HG03457 (cell line): Measurements from ENCODE around the gene GBF1.

Experiments
- ATAC-seq: cut with Tn5 transposase; IDR thresholded peaks from one replicate; pipeline ENCODE4 v1.9.1; 2021; ENCODE audit warnings: moderate number of reproducible peaks; ENCODE audit not compliant: unreplicated experiment

Gene GBF1

GRCh38 chr10:102332772-102333171 is 87.4 kb downstream of the GBF1 start:
- ATAC-seq, result no peak

DNA sequence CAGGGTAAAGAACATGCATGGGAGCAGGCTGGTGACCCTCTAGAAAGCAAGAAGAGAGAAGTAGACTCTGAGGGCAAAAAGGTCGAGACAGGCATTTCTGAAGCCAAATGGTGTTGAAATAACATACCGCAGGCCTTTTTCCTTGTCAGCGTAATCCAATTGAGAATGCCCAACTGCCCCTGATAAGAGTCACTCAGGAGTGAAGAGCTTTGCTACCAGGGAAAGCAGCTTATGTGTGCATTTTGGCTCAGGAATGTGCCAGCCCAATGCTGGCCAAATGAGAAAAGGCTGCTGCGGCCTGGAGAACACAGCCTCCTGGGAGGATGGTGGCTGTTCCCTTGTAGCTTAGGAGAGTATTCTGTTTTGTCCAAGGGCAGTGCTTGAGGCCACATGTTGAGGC is 88.8 kb downstream of the GBF1 start:
- ATAC-seq, result no peak

DNA sequence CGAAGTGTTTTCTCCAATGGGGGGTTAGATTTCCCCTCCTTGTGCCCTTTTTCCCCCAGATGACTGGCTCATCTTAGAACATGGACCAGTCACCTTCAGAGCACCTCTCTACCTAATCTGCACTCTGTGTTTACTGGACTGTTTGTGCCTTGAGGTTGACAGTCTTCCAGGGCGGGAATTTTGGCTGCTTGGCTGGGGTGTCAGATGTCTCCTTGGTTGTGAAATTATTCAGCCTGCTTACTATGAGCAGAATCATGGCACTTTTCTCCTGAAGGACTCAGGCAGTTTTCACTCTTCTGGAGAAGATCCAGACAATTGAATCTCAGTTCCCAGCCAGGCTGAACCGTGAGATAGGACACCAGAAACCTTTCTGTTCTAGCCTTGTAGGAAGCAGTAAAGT is 89.9 kb downstream of the GBF1 start:
- no peak for ATAC-seq

DNA sequence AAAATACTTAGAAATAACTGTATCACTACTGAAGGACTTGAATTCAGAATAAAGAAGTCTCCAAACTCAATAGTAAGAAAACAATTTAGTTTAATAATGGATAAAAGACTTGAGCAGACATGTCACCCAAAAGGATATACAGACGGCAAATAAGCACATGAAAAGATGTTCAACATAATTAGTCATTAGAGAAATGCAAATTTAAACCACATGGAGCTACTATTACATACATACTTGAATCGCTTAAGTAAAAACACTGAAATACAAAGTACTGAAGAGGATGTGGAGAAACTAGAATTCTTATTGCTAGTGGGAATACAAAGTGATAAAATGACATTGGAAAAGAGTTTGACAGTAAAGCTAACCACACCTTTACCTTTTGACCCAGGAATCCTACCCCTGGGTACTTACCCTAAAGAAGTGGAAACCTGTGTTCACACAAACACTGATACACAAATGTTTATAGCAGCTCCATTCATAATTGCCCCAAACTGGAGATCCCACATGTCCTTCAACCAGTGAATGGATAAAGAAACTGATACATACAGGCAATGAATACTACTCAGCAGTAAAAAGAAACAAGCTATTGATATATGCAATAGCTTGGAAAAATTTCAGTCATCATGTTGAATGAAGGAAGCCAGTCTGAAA is 95.8 kb downstream of the GBF1 start:
- ATAC-seq, result no peak

GRCh38 chr10:102342458-102342857 is 97.1 kb downstream of the GBF1 start:
- ATAC-seq, result no peak

GRCh38 chr10:102342958-102343357 is 97.6 kb downstream of the GBF1 start:
- no peak for ATAC-seq

DNA sequence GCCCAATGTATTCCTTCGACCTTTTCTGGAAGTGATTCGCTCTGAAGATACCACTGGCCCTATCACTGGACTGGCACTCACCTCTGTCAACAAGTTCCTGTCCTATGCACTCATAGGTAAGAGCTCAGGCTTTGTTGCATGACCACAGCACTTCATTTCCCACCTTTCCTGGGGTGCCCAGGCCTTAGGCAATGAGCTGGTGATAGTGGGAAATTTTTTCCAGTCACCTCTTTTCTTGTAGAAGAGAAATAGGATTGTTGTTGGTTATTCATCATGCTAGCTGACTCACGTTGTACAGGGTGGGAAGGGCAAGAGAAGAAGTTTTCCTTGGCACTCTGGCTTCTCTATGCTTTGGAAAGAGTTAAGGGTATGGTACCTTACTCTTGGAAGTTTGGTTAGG is 98.7 kb downstream of the GBF1 start:
- ATAC-seq, result no peak

GRCh38 chr10:102347236-102347828 is 102.0 kb downstream of the GBF1 start:
- ATAC-seq, result no peak

GRCh38 chr10:102352066-102352715 is 106.9 kb downstream of the GBF1 start:
- ATAC-seq, result no peak

DNA sequence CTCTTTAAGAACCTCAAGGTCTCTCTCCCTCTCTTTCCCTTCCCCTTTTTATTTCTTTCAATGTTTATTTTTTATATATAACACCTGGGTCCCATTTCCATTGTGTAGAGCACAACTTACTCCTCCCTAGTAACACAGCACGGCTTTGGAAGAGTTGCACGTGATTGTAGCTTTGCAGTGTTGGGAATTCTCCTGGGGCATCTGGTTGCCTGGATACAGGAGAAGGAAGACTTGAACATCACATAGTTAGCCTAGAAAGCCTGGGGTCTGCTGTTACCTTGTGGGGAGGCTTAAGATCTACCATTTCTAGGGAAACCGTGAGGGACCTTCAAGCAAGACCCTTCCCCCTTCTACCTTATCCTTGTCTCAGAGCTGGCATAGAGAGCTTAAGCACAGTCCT is 109.1 kb downstream of the GBF1 start:
- no peak for ATAC-seq

GRCh38 chr10:102358712-102359382 is 113.5 kb downstream of the GBF1 start:
- no peak for ATAC-seq

GRCh38 chr10:102367441-102367840 is 122.1 kb downstream of the GBF1 start:
- ATAC-seq, result no peak

DNA sequence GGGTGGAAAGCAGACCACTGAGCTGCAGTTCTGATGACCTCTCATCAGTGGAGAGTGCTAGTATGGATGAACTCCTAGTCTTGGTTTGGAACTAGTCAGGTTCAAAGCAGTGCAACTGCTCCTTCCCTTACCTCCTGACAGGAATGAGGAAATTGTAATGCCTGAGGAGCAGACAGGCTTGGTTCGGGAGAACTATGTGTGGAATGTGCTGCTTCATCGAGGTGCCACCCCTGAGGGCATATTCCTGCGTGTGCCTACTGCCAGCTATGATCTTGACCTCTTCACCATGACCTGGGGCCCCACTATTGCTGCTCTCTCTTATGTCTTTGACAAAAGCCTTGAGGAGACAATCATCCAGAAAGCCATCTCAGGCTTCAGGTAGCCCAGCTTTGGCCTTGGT is 122.7 kb downstream of the GBF1 start:
- no peak for ATAC-seq

GRCh38 chr10:102371295-102371694 is 126.0 kb downstream of the GBF1 start:
- ATAC-seq, result no peak

DNA sequence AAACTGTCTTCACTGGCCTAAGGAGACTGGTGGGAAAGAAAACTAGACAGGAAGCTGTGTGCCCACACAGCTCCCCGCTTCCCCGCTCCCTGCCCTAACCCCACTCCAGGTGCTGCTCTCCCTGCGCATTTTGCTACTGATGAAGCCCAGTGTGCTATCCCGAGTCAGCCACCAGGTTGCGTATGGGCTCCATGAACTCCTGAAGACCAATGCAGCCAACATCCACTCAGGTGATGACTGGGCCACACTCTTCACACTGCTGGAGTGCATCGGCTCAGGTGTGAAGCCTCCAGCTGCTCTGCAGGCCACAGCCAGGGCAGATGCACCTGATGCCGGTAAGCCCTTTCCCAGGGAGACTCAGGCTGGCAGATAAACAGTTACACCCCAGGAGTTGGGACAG is 129.9 kb downstream of the GBF1 start:
- ATAC-seq, result no peak

GRCh38 chr10:102375867-102376266 is 130.5 kb downstream of the GBF1 start:
- no peak for ATAC-seq

- no peak for ATAC-seq
Observed at GRCh38 chr10:102376901-102377300, 131.6 kb downstream of the GBF1 start.

- no peak for ATAC-seq
Observed at GRCh38 chr10:102379383-102379782, 134.1 kb downstream of the GBF1 start.

- ATAC-seq, result no peak
Observed at GRCh38 chr10:102381983-102382382, 136.7 kb downstream of the GBF1 start.

DNA sequence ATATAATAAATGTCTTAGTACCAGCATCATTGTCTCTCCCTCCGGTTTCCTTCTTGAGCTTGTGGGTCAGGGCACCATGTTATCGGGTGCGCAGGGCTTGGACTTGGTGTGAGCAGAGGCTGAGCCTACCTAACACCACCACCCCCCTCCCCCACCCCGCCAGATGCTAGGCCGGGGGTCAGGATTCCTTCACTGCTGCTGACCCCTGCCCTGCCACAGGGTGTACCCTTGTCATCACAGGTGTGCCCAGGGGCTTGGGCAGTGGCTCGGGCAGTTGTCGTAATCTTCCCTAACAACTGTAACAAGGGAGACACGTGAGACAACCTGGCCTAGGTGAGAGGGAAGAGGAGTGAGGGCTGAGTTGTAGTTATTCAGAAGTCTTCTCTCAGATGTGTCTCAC is 137.5 kb downstream of the GBF1 start:
- ATAC-seq, result no peak

- no peak for ATAC-seq
Observed at GRCh38 chr10:102384053-102384452, 138.7 kb downstream of the GBF1 start.
